Stimulated activated CD8-positive, alpha-beta memory T cell treated with anti-CD3 and anti-CD28 coated beads, Interleukin-12 subunit alpha, Interleukin-12 subunit beta, amount 100 ng/mL, for 24 hours (primary cell): Measurements from ENCODE around the gene SLIT2.

ENCODE experiments used
- DNase-seq: peaks from one replicate; pipeline ENCODE4 v3.0.0-alpha.2; 2020; ENCODE audit errors: extremely low read depth

SLIT2 gene

GRCh38 chr4:20251796-20252655, at the start of gene SLIT2:
Gene SLIT2, plus strand, starts transcription at chr4:20251905. Its CDS starts 1,911 bp downstream, at chr4:20253816.
- DNase-seq: no peak

DNA sequence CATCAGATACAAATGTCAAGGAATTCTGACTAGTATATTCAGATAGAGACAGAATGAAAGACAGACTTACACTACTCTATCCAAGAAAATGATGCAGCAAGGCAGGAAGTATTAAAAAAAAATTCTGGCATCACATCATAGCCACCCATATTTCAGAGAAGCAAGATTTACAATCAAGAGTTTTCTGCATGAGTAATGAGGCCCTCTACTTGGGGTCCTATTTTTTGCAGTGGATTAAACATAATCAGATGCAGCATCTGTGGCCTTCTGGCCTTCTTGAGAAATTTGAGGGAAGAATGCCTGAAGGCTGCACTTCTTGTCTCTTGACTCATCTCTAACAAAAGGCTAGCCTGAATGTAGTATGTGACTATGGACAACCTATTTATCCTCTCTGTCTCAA, 48.2 kb upstream of the SLIT2 start:
- no peak for DNase-seq

DNA sequence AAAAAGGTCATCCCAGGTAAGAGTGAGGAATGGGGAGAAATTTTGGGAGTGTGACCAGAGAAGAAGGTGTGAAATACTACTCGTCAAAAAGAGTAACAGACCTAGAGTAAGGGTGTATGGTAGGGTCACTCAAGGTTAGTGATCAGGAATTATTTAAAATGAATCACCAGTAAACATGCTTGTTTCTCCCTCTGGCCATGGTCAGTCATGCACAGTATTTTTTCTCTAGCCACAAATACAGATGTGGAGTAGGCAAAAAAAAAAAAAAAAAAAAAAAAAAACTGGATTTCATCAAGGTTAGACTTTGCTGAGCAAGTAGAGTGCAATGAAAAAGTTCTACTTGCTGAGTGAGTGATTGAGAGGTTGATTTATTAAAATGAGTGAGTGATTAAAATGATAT, 34.2 kb upstream of the SLIT2 start:
- DNase-seq: no peak

DNA sequence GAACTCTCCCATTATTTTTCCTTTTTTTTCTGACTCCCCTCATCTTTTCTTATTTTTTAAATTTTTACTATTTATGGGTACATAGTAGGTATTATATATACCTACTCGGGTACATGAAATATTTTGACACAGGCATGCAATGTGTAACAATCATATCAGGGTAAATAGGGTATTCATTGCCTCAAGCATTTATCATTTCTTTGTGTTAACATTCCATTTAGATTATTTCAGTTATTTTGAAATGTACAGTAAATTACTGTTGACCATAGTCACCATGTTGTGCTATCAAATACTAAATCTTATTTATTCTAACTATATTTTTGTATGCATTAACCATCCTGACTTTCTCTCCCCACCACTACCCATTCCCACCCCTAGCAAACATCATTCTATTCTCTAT, 33.8 kb upstream of the SLIT2 start:
- DNase-seq: no peak

GRCh38 chr4:20219521-20219920, 32.2 kb upstream of the SLIT2 start:
- DNase-seq: no peak

DNA sequence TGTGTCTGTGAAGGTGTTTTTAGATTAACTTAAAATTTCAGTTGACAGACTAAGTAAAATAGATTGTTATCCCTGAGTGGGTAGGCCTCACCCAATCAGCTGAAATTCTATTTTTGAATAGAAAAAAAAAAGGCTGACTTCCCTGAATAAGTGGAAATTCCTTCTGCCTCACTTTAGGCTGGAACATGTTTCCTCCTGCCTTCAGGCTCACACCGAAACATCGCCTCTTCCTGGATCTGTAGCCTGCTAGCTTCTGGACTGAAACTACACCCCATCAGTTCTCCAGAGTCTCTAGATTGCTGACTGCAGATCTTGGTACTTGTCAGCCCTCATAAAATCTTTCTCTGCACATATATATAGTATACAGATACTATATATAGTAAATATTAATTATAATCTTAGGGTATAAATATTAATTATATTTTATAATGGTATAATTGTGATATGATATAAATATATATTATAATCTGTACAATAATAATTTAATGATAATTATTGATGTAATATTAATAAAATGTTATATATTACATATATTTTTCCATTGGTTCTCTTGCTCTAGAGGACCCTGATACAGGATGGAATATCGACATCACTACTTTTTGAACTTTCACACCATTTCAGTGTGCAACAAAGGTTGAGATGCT, 13.7 kb upstream of the SLIT2 start:
- no peak for DNase-seq

GRCh38 chr4:20248155-20248558, 3.5 kb upstream of the SLIT2 start:
- DNase-seq: no peak

- no peak for DNase-seq
These were observed 2.4 kb upstream of the SLIT2 start for GRCh38 chr4:20249333-20249732.

DNA sequence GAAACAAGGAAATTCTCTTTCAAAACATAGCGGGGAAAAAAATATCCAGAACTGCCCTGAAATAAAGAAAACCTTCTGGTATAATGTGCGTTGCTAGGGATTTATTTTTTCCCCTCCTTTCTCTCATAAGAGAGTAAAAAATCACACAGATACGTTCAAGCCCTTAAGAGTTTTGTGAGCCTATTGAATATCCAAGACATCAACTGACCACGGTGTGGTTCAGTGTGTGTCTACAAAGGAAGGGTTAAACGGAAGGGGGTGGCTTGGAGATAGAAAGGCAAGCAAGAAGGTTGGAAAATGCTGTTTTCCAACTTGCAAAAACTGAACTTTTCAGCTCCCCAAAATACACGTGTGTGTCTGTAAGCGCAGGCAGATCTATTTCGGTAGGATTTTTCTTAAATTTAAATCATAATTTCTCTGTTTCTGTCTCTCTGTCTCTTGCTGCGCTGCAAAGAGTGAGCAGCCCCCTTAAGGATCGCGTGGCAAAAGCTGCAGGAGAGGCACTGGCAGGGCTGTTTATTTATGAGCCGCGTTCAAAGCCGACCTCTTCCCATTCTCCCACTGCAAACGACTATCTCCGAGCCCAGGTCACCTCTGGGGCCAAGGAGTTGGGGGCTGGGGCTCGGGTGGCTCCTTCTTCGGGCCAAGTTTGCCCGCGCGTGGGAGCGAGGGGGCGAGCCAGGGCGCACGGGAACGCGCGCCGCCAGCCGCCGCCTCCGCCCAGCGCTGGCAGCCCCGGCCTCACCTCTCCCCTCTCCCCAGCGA, 492 bp upstream of the SLIT2 start:
- no peak for DNase-seq

DNA sequence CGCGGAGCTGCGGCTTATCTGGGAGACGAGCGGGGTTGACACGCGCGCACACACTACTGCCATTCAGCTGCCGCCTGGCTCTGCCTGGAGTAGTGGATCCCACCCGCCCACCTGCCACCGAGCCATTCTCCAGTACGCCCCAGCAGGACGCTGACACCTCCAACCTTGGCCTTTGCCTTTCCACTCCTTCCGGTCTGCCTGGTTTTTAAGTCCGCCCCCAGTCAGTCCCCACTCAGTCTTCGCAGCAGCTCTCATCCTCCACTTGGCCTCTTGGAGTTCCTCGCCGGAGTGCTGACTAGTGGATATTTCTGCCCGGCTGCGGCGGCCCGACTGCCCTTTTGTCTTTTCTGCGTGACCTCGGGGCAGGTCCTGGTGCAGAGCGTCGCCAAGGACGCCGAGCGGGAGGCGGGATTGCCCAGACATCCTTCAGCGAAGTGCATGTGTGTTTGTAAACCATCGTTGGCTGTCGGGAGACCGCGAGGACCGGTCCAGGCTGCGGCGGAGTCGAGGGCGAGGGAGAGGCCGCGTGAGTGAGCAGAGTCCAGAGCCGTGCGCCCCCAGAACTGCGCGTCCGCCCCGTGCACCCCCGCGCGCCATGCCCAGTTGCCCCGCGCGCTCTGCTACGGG, 1.1 kb downstream of the SLIT2 start:
- no peak for DNase-seq

DNA sequence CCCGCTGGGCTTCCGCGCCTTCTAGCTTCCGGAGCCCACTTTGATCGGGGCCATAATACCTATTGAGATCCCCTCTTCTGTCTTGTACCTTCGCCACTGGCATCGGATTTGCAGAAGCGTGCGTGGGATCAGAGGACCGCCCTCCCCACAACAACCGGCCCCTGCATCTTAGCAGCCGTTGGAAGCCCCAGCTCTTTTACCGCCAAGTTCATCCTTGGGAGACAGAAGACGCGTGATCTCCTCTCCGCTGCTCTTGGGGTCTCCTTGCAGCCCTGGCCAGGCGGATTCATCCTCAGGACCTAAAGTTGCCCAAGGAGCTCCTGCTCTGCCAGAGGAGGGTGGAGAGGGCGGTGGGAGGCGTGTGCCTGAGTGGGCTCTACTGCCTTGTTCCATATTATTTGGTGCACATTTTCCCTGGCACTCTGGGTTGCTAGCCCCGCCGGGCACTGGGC, 1.6 kb downstream of the SLIT2 start:
- no peak for DNase-seq

DNA sequence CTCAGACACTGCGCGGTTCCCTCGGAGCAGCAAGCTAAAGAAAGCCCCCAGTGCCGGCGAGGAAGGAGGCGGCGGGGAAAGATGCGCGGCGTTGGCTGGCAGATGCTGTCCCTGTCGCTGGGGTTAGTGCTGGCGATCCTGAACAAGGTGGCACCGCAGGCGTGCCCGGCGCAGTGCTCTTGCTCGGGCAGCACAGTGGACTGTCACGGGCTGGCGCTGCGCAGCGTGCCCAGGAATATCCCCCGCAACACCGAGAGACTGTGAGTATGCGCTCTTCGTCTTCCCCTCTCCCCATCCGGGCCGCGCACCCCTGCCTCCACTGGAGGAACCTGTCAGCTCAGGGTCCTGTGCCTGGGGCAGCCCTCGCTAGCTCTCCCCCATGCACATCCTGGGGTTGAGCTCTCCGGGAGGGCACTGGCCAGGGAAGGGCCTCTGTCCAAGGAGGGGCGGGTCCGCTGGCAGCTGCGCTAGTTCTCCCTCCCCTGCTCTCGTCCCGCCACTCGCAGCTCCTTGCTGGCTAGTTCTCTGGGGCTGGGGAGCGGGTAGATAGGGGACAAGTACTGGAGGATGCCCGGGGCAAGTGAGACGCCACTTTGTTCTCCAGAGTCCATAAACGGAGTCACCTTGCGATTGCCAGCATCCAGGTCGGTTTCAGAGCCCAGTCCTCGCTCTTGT, 2.2 kb downstream of the SLIT2 start:
- DNase-seq: no peak

- DNase-seq: no peak
These were observed 3.0 kb downstream of the SLIT2 start for GRCh38 chr4:20254511-20255250.

DNA sequence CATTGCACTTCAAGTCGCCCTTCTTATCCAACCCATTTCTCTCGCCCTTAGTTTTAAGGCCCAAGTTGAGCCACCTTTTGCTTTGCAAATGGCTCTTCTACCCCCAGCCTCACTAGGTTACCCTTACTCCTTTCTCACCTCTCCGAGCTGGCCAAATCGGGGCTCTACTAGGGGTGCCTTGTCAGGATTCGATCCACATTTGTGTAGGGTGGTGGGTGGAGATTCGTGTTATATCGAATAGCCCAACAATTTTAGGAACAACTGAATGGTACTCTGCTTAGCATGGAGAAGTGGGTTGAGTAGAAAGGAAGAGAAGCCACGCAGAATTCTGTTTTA, 3.5 kb downstream of the SLIT2 start:
- DNase-seq: no peak

DNA sequence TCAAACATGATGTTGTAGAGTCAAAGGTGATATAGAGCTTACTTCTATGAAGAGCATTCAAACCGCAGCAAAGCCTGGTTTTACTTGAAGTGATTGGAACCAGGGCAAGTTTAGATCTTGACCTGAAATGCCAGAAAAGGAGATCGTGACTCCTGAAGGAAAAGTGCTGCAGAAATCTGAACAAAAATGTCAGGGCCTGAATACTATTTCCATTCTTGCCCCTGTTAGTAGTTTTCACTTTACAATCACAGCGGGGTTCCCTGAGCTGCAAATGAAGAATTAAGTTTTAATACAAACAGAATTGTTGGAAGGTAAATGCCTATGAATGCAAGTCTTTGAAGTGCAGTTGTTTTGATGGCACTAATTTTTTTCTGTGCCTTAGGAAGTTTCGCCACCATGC, 4.1 kb downstream of the SLIT2 start:
- DNase-seq: no peak

GRCh38 chr4:20256381-20256881, 4.7 kb downstream of the SLIT2 start:
- DNase-seq: no peak

- DNase-seq: no peak
These were observed 8.0 kb downstream of the SLIT2 start for GRCh38 chr4:20259707-20260106.

GRCh38 chr4:20260821-20261220, 9.1 kb downstream of the SLIT2 start:
- no peak for DNase-seq

GRCh38 chr4:20262221-20262620, 10.5 kb downstream of the SLIT2 start:
- DNase-seq: no peak

DNA sequence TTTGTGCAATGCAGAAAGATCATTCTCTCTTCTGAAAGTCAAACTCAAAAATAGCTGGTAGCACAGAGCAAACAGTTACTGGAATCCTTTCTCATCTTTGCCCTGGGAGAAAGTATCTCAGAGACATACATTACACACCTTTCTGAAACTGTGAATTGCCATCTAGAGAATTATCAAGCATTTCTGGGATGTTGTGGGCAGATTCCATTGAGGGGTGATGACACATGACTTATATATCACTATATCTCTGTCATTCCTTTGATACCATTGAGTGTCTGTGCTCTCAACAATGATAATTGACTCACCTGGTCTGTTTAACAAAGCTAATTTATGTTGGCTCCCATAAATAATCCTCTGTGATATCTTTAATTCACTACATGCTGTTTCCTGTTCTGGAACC, 13.0 kb downstream of the SLIT2 start:
- DNase-seq: no peak

DNA sequence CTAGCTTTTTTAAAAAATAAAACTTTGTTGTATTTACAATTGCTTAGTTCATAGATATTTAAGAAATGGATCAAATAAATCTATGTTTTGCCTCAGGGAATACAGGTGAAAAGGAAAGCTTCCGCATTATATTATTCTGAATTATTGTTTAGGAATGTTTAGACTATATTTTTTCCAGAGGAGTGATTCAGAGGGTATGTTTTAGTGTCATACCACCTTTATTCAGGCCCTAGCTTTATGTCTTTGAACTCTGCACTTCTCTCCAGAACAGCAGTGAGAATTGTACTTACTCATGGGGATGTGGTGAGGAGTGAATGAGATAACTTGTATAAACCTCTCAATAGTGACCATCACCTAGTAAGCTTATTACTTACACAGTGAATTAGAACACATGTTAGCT, 14.0 kb downstream of the SLIT2 start:
- DNase-seq: no peak
